Umbilical cord (tissue), 2 donors: ENCODE results near the gene FOXO3. TPM values are rescaled to one million over a fixed set of nuclear protein-coding genes. Genes with fewer than 3 reads are reported as not detected.
"Not testable (repeated sequence)": the region's sequence is repeated elsewhere in the genome, so short reads cannot be mapped to it uniquely, and the experiment has no call there.

ENCODE experiments used
- DNase-seq: peaks from one replicate; pipeline ENCODE4 v3.0.0-alpha.2; 2015; ENCODE audit warnings: low spot score
- total RNA-seq: library from RNA; depleted of rRNA; stranded (reverse); fragments of >200 nt; gene quantifications from one replicate; pipeline ENCODE4 v1.2.3, GENCODE V29; 2014; ENCODE audit warnings: low replicate concordance; ENCODE audit not compliant: insufficient read depth

The FOXO3 gene
- 52.0 TPM for total RNA-seq

DNA sequence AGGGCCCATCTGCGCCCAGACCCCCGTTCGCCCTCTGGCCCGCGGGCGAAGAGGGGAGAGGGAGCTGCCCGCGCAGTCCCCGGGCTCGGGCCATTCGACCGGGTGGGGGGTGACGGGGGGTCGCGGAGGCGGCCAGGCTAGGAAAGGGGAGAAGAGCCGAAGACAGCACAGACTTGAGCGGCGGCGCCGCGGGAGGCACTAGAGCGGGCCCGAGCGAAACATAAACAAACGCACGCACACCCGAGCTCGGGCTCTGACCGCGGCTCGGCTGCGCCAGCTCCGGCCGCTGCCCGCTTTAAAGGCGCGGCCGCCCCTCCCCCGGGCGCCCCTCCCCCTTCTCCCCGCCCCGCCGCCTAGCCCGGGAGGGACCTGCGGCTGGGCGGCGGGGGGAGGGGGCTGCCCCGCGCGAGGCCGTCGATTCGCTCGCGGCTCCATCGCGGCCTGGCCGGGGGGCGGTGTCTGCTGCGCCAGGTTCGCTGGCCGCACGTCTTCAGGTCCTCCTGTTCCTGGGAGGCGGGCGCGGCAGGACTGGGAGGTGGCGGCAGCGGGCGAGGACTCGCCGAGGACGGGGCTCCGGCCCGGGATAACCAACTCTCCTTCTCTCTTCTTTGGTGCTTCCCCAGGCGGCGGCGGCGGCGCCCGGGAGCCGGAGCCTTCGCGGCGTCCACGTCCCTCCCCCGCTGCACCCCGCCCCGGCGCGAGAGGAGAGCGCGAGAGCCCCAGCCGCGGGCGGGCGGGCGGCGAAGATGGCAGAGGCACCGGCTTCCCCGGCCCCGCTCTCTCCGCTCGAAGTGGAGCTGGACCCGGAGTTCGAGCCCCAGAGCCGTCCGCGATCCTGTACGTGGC, at the start of gene FOXO3:
Gene FOXO3, plus strand, starts transcription at position 455 of the 846 bp plus-strand sequence. Its CDS starts 292 bp downstream, at position 747.
- peak; percentile 93 for DNase-seq

DNA sequence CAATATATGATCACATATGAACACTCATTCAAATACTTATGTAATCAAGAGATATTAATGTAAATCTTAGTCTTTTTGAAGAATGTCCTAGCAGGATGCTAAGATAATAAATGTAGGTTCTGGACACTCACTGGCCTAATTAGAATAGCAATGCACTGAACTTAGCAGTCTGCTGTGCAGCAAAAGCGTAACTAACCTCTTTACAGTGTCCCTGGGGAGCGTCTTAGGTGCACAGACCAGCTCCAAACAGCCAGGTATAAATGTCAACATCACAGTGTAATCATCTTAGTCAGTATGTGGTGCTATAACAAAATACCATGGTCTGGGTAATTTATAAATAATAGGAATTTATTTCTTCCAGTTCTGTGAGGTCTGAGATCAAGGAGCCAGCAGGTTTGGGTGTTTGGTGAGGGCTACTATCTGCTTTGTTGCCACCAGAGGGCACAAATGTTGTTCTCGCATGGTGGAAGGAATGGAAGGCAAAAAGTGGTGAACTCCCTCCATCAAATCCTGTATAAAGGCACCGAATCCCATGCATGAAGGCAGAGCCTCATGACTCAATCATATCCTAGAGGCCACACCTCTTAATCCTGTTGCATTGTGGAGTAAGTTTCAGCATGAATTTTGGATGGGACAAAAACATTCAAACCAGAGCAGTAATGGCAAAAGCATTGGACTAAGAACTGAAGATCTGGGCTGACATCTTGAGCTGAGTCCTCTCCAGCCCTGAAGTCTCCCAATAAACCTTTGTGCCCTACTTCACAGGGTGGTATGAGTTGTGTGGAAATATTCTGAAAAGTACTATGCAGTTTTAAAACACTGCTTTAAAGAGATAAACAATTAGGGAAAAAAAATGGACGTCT, 41.8 kb upstream of the FOXO3 start:
- no peak for DNase-seq

DNA sequence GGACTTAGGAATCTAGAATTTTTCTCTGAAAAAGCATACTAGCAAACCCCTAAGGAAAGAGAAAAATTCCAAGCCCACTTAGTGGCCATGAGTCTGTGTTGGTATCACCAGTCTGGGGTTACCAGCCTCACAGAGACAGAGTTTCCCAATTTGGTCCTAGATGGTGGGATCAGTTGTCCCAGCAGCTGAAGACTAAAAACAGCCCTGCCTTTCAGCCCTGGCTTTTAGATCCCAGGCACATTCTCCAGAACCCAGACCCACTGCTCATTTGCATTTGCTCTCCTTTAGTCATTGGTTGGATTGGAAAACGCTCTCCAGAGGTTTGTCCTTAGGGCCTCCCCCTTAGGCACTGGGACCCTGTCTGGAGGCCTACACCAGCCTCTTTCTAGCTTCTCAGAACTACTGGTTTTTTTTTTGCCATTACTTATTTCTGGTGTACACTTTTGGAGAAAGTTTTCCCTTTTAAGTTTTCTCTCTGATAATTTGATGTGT, 39.1 kb upstream of the FOXO3 start:
- no peak for DNase-seq

DNA sequence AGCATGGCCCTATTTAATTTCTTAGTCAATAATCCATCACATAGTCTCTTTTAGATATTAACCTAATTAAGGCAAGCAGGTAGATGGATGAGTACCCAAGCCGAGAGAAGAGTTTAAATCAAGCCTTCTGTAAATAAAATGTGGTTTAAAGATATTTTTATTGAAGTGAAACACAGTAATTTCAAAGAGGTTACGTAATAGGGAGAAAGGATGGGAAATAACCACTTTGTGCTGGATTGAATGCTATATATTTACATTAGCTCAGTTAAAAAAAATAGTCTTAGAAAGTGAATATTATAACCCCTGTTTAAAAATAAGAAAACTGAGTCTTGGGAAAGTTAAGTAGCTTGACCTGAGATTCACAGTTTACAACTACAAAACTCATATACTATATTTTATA, 37.0 kb upstream of the FOXO3 start:
- DNase-seq: no peak

DNA sequence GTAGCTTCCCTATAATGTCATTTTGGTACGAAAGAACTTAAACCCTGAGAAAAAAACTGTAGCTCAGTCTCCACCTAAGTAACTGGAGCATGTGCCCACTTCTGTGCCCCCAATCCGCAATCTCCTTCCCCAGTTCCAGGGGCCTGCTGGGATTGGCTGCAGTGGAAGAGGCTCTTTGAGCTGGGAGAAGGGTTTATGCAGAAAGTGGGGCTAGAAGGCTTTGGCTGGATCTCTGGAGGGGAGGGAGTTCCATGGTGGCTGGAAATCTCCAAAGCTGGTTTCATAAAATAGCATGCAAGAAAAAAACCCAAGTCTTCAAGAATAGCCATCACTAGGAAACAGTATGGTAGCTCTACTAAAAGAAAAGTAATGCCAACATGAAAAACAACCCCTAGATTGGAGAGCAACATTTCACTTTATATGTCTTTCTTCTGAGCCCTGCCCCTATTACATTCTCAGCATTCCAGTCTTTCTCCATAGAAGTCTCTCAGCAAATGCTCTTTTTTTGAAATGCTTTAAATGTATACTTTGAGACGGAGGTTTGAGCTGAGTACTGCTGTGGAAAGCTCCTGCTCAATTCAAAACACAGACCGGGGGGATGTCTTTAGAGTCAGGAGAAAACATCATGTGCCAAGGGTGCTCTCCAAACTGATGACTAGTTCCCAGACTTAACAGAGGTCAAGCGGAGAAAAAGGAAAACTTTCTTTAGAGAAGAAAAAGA, 36.0 kb upstream of the FOXO3 start:
- DNase-seq: peak; percentile 72

DNA sequence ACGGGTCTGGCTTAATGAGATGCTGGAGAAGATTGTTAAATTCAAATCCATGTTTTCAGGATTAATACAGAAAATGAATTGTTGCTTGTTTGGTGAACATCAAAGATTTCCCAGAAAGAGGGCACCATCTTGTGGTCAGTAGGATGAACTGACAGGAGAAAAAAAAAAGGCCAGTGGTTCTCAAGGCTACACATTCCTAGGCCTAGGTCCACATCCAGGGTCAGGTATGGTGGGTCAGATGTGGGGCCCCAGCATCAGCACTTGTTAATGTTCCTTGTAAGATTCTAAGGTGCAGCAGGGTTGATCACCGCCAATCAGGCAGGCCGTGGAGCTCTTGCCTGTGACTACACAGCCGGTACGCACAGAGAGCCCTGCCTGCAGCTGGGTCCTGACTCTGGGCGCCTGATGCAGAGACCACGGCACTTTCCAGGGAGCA, 34.0 kb upstream of the FOXO3 start:
- DNase-seq: peak; percentile 46

DNA sequence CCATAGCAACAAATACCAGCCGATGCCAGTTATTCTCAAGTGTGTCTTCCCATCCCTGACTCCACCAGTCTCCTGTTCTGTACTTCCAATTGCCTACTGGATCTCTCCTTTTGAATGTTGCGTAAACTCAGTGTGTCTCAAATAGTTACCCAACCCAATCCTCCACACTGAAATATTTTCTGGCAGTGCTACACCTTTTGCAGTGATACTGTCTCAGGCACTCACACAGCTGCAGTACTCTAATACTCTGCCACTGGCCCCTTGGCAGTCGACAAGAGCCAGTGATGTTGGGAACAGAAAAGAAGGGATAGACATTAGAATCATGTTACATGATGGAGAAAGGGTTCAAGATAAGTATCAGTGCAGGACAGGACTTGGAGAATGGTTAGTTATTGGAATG, 31.8 kb upstream of the FOXO3 start:
- no peak for DNase-seq

DNA sequence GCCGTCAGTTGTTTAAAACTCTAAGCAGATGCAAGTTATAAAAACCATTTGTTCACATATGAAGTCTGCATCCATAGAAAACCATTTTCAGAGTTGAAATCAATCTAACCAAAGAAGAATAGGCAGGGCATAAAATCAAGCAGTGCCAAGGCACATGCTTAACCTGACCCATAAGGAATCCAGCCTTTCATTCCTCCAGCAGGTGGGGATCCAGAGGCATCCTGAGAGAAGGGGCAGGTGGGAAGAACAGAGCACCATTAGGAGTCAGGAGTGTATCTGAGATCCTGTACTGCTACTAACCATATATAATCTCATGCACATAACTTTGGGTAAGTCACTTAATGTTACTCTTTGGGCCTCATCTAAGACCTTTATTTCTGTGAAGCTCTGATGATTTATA, 29.4 kb upstream of the FOXO3 start:
- DNase-seq: no peak

DNA sequence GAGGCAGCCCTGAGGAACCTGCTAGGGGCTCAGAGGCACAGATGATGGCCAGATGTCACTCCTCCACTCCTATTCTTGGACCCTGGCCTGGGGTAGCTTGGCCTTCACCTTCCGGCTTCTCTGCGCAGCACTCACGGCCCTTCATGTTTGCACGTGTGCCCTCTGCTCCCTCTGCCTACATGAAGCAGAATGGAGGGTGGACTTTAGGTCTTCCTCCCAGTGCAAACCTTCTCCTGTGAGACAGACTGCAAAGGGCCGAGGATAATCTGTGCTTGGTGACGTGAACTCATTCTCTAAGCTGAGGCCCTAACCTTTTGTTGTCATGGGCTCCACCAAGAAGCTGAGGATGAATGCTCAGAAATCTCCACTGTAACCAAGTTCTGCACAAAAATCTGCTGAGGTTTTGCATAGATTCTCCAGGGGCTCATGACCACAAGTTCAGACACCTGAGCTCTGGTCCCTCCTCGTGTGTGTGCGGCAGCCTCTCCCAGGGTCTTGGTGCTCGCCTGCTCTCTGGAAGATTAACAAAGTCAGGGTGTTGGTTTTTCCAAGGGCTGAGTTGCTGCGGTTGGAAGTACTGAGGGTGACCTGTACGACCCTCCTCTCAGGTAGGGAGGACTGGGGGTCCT, 25.5 kb upstream of the FOXO3 start:
- DNase-seq: no peak

DNA sequence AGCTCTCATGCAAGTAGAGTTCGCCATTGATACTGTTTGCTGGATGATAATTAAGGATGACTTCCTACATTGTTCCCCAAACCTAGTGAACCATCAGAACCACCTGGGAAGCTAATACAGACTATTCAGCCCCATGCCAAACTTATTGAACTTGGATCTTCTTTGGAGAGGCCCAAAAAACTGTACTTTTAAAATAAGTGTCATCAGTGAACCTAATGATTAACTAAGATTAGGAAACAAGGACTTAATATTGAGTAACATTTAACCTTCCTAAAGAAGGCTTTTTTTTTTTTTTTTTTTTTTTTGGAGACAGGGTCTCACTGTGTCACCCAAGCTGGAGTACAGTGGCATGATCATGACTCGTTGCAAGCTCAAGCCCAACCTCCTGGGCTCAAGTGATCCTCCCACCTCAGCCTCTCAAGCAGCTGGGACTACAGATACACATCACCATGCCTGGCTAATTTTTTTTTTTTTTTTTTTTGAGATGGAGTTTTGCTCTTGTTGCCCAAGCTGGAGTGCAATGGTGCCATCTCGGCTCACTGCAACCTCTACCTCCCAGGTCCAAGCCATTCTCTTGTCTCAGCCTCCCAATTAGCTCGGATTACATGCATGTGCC, 24.7 kb upstream of the FOXO3 start:
- DNase-seq: not testable (repeated sequence)

DNA sequence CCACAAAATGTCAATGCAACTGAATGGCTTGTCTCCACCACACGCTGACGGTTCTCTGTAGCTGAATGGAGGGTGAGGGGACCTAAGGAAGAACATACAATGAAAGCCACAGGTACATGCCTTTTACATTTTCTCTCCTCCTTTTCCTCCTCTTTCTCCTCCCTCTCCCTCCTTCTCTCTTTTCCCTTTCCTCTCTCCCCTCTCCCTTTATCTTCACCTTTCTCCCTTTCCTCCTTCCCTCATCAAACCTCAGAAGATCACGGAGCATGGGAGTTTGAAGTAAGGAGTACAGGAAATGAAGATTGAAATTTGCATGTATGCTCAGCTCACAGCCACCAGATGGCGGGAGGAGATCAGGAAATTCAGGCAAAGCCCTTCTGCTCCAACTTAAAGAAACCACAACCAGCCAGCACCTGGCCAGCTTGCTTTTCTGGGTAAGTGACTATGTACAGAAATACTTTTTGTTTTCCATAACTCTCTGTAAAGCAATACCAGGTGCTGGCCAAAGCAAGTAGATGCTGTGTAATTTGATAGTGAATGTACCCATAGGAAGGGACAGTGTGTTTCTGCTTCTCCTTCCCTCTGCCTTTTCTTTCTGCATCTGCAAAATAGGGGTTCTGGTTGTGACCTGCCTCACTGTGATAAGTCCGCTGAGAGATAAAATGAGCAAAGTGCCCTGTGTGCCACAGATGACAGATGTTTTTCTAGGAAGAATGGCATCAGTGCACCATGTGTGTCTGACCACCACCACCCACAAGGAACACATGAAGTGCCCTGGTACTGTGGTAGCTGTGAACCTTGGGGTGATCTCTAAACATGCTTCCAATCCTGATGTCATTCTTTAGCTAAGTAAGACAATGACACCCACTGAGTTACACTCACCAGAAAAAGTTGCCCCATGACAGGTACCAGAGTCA, 18.6 kb upstream of the FOXO3 start:
- DNase-seq: peak; percentile 85

DNA sequence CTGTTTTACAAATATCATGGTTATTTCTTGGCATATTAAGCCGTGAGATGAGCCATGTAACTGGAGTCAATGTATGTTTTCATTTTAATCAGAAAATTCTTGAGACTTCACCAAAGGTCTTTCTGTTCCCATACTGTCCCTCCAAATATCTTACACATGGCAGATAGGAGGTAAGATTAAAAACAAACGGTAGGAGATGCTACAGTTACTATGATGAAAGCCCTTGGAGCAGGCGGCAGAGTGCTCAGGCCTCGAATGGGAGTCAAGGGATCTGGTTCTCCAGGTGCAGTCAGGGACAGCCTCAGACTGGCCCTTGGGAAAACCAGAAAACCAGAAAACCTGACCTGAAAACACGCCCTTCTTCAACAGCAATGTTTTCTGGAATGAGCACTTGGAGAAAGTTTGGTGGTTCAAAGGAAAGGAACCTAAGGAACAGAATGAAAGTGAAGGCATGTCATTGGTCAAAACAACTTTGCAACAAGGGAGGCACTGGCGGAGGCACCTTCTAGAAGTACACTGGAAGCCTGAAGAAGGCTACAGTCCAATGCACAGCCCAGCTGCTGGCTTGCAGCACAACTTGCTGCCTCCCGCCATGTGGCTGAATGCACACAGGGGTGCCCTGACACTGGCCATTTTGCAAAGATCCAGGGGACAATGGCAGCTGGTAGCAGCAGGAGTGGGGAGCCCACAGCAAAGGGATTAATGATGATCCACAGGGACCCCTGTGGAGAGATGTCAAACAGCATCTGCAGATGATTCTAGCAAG, 17.4 kb upstream of the FOXO3 start:
- no peak for DNase-seq

DNA sequence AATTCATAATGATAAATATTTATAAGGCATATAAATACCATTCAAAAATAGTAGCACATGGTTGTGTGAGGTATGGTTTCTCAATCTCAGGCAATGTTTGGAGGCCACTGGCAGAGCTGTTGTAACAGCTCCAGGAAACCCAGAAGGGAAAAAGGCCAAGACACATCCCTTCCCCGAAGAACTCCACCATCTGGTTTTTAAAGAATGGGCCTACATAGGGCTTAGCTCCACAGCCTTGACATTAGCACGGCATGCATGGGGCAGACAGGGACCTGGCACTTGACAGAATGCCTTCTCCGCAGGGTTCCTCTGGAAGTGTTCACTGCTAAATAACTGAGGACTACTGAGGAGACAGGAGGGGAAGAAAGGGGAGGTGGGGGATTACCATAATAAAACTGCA, 16.1 kb upstream of the FOXO3 start:
- no peak for DNase-seq

DNA sequence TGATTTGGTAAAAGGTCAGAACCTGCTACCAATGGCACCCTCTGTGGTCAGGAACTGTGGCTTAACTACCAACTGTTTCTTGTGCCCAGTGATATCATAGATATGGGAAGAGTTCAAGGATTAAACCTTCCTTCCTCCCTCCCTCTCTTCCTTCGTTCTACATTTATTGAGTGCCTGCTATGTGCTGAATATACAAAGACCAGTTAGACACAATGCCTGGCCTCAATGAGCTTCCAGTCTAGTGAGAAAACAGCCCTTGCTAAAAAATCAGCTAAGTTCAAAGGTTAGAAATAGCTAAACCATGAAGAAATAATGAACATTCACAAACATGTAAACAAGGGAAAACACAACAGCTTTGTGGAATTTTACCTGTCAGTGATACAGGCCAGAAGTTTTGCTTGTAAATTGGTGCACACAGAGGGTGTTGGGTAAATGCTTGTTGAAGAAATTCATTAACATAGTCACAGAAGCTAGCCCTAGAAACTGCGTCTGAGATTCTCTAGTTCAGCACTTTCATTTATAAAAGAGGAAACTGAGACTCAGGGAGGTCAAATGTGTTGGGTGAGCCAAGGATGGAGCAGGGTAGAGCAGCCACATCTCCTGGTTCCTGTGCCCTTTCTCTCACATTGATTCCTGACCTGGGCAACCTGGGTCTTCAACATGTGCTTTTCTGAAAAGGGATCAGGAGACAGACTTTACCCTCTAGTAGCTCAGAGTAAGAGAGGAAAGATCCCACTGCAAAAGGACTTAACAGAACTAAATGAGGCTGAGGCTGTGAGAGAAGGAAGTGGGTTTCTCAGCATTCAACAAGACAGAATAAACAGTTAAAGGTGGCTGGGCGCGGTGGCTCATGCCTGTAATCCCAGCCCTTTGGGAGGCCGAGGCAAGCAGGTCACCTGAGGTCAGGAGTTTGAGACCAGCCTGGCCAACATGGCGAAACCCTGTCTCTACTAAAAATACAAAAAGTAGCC, 14.4 kb upstream of the FOXO3 start:
- no peak for DNase-seq

DNA sequence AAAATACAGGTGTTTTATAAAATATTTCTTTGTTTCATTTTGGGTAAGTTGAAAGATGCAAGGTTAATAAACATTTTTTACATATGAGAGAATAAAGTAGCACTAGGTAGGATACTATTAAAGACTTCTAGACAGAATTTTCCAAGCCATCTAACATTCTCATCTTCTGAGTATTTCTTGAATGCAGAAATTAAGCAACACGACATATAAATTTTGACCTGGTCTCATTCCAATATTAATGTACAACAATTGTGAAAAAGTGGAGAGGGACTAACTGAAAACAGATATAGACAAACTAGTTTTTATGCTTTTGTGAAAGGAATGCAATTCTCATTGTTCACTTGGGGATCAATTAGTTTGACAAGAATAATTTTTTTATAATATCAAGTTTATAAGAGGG, 11.5 kb upstream of the FOXO3 start:
- no peak for DNase-seq

DNA sequence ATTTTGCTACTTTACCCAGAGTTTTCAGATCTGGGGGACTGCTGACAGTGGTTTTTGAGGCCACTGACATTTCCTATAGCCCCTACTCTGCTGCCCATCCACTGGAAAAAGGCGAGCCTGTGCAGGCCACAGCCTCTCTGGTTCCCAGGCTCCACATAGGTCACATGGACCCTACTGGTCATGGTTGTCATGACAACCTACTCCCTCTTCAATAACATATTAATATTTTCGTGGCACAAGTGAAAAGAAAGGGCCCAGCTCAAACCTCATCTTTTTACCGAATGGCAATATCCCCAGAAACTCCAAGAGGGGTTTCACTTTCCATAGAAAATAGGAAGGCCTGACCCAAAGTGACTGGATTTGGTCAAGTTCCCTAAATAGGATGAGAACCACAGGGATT, 11.0 kb upstream of the FOXO3 start:
- DNase-seq: no peak

DNA sequence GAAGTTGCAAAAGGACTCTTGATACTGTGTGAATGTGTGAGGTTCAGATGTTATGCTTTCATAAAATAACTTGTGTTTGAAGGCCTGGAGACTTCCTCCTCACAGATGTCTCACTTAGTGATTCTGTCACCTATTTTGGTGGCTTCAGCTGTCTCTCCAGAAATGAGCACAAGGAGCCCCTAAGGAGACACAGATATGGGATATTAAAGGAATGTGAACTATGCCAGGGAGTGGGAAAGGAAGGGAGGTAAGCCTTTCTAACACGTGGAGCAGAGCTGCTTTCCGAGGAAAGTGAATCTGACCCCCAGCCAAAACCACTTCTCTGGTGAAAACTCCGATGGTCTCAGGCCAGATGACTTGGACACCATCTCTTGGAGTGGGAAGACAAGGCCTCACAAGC, 10.5 kb upstream of the FOXO3 start:
- no peak for DNase-seq
